PFSK-1 (cell line): Measurements from ENCODE around the gene NDUFA5.

Experiments used
- FOXP2 ChIP-seq: optimal IDR thresholded peaks from 2 replicates; pipeline ENCODE3; 2011; ENCODE audit warnings: borderline replicate concordance, control low read depth, inconsistent platforms; ENCODE audit not compliant: insufficient read depth; ENCODE audit errors: extremely low read length, extremely low read depth
- POLR2AphosphoS5 ChIP-seq: IDR thresholded peaks from 2 replicates; pipeline ENCODE4 v1.6.1; 2012; ENCODE audit warnings: low read depth, mild to moderate bottlenecking, control low read depth, low read length, moderate library complexity
- TAF1 ChIP-seq: IDR thresholded peaks from 2 replicates; pipeline ENCODE4 v1.6.1; 2012; ENCODE audit warnings: low read length, control low read depth, borderline replicate concordance; ENCODE audit not compliant: insufficient read depth
- TF ChIP-seq, protein P1 (sequence below), 2 experiments: IDR thresholded peaks; 2 replicates each; pipeline versions ENCODE4 v1.6.1 to v1.8.0; 2011 to 2012; ENCODE audit warnings: low read depth in 2 of 2, low read length in 2 of 2, control low read depth in 1 of 2, inconsistent platforms in 1 of 2, mild to moderate bottlenecking in 1 of 2, moderate library complexity in 1 of 2; ENCODE audit not compliant: insufficient read depth in 1 of 2

GRCh38 chr7:123602648-123603047 is 45.0 kb upstream of the NDUFA5 start:
- TF ChIP-seq POLR2AphosphoS5 (no peak), FOXP2 (no peak), TAF1 (no peak)
- TF ChIP-seq, protein P1, sequence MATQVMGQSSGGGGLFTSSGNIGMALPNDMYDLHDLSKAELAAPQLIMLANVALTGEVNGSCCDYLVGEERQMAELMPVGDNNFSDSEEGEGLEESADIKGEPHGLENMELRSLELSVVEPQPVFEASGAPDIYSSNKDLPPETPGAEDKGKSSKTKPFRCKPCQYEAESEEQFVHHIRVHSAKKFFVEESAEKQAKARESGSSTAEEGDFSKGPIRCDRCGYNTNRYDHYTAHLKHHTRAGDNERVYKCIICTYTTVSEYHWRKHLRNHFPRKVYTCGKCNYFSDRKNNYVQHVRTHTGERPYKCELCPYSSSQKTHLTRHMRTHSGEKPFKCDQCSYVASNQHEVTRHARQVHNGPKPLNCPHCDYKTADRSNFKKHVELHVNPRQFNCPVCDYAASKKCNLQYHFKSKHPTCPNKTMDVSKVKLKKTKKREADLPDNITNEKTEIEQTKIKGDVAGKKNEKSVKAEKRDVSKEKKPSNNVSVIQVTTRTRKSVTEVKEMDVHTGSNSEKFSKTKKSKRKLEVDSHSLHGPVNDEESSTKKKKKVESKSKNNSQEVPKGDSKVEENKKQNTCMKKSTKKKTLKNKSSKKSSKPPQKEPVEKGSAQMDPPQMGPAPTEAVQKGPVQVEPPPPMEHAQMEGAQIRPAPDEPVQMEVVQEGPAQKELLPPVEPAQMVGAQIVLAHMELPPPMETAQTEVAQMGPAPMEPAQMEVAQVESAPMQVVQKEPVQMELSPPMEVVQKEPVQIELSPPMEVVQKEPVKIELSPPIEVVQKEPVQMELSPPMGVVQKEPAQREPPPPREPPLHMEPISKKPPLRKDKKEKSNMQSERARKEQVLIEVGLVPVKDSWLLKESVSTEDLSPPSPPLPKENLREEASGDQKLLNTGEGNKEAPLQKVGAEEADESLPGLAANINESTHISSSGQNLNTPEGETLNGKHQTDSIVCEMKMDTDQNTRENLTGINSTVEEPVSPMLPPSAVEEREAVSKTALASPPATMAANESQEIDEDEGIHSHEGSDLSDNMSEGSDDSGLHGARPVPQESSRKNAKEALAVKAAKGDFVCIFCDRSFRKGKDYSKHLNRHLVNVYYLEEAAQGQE (IDR thresholded peaks at IDR 0.05; ENCODE audit: insufficient read depth in 1 of 2, low read depth in 2 of 2, low read length in 2 of 2), result no peak
